Activated CD8-positive, alpha-beta T cell treated with anti-CD3 and anti-CD28 coated beads, Interleukin-2, amount 10 ng/mL, durations not matched to agents 7 days and 5 days (primary cell): ENCODE measurements around the gene MAGI3. TPM values are rescaled to one million over a fixed set of nuclear protein-coding genes. Genes with fewer than 3 reads are reported as not detected.
"Not testable (repeated sequence)": the region's sequence is repeated elsewhere in the genome, so short reads cannot be mapped to it uniquely, and the experiment has no call there.

ENCODE experiments used
- ATAC-seq: fragments of 150-1000 bp; cut with Tn5 transposase; one replicate; pipeline ENCODE4 v1.10.0; 2021; ENCODE audit warnings: moderate library complexity
- CTCF ChIA-PET: fragments of 350-600 bp; sonication (Branson Sonifier 250); formaldehyde crosslinking; loops from one replicate; lab custom pipeline; 2021; ENCODE audit warnings: antibody characterized with exemption; lab: Charles Lee
- POLR2A ChIA-PET: fragments of 350-600 bp; sonication (Branson Sonifier 250); formaldehyde crosslinking; loops from one replicate; lab custom pipeline; 2021; ENCODE audit warnings: antibody characterized with exemption; lab: Charles Lee
- DNase-seq: peaks from one replicate; pipeline ENCODE4 v3.0.0-alpha.2; 2020
- H3K27ac Mint-ChIP-seq: one replicate; pipeline ENCODE4 v1.8.0; 2021; ENCODE audit warnings: mild to moderate bottlenecking, mixed read lengths
- H3K27me3 Mint-ChIP-seq: one replicate; pipeline ENCODE4 v1.8.0; 2021; ENCODE audit warnings: low read depth, mixed read lengths
- H3K36me3 Mint-ChIP-seq: one replicate; pipeline ENCODE4 v1.8.0; 2021; ENCODE audit warnings: low read depth, mixed read lengths
- H3K4me1 Mint-ChIP-seq: one replicate; pipeline ENCODE4 v1.8.0; 2021; ENCODE audit warnings: low read depth, mixed read lengths
- H3K4me3 Mint-ChIP-seq: one replicate; pipeline ENCODE4 v1.8.0; 2021; ENCODE audit warnings: mild to moderate bottlenecking, mixed read lengths
- H3K9me3 Mint-ChIP-seq: one replicate; pipeline ENCODE4 v1.8.0; 2022; ENCODE audit warnings: mixed read lengths; ENCODE audit not compliant: insufficient read depth
- total RNA-seq, 2 experiments: library from RNA; stranded (reverse); gene quantifications; one replicate each; pipeline ENCODE4 v1.2.3, GENCODE V29; 2021

The MAGI3 gene
- total RNA-seq, 2 experiments from 2014 or later, result 6.2 to 6.4 TPM

- ChIA-PET CTCF (no interaction called here), POLR2A (no interaction called here)
- H3K36me3 Mint-ChIP-seq, result no peaks in the 10 kb centered on the region
Observed at GRCh38 chr1:113401067-113401466, 10.8 kb downstream of the MAGI3 start.

GRCh38 chr1:113401728-113402127, 11.4 kb downstream of the MAGI3 start:
- CTCF ChIA-PET, result no interaction called here

More at GRCh38 chr1:113401067-113401466, 10.8 kb downstream of the MAGI3 start:
- no peaks in the 10 kb centered on the region for H3K4me1 Mint-ChIP-seq
- ATAC-seq (no peak), DNase-seq (no peak)
- H3K27ac Mint-ChIP-seq, result no peak overlapping the region
- no peaks in the 10 kb centered on the region for H3K9me3 Mint-ChIP-seq
- H3K4me3 Mint-ChIP-seq, result no peak overlapping the region
- H3K27me3 Mint-ChIP-seq, result peaks cover 28% of the 10 kb centered on the region

GRCh38 chr1:113403065-113403464, 12.8 kb downstream of the MAGI3 start:
- ATAC-seq (no peak), DNase-seq (no peak)
- Mint-ChIP-seq H3K27me3 (peaks cover 26% of the 10 kb centered on the region), H3K4me3 (no peak overlapping the region), H3K36me3 (no peaks in the 10 kb centered on the region), H3K4me1 (peaks cover 2% of the 10 kb centered on the region), H3K27ac (no peak overlapping the region), H3K9me3 (no peaks in the 10 kb centered on the region)
- ChIA-PET POLR2A (no interaction called here), CTCF (interaction anchor here (2.0 kb wide), 1 partner anchor 11 kb away, joined by 4 read pairs; no protein-coding TSS in a partner anchor)

More at GRCh38 chr1:113401728-113402127, 11.4 kb downstream of the MAGI3 start:
- POLR2A ChIA-PET, result no interaction called here
- Mint-ChIP-seq H3K4me1 (no peaks in the 10 kb centered on the region), H3K4me3 (no peak overlapping the region), H3K27ac (no peak overlapping the region), H3K36me3 (no peaks in the 10 kb centered on the region), H3K27me3 (peaks cover 24% of the 10 kb centered on the region), H3K9me3 (no peaks in the 10 kb centered on the region)
- no peak for ATAC-seq
- DNase-seq, result no peak

- CTCF ChIA-PET, result no interaction called here
- no peaks in the 10 kb centered on the region for H3K36me3 Mint-ChIP-seq
- H3K4me1 Mint-ChIP-seq, result peaks cover 2% of the 10 kb centered on the region
- POLR2A ChIA-PET, result no interaction called here
- H3K4me3 Mint-ChIP-seq, result no peak overlapping the region
- DNase-seq, result no peak
- no peak overlapping the region for H3K27ac Mint-ChIP-seq
- peaks cover 18% of the 10 kb centered on the region for H3K27me3 Mint-ChIP-seq
- ATAC-seq, result no peak
- no peaks in the 10 kb centered on the region for H3K9me3 Mint-ChIP-seq
Observed at GRCh38 chr1:113405573-113405972, 15.3 kb downstream of the MAGI3 start.

GRCh38 chr1:113406149-113406548, 15.8 kb downstream of the MAGI3 start:
- H3K9me3 Mint-ChIP-seq, CTCF ChIA-PET, POLR2A ChIA-PET, H3K4me3 Mint-ChIP-seq, H3K36me3 Mint-ChIP-seq, ATAC-seq, DNase-seq, H3K4me1 Mint-ChIP-seq, H3K27ac Mint-ChIP-seq: not testable (repeated sequence)
- H3K27me3 Mint-ChIP-seq, result peaks cover 18% of the 10 kb centered on the region

GRCh38 chr1:113409363-113409762, 19.0 kb downstream of the MAGI3 start:
- Mint-ChIP-seq H3K27ac (no peak overlapping the region), H3K4me1 (peaks cover 2% of the 10 kb centered on the region), H3K4me3 (no peak overlapping the region), H3K27me3 (peaks cover 9% of the 10 kb centered on the region), H3K9me3 (no peaks in the 10 kb centered on the region), H3K36me3 (no peaks in the 10 kb centered on the region)
- POLR2A ChIA-PET, result no interaction called here
- CTCF ChIA-PET, result no interaction called here
- ATAC-seq, result no peak
- DNase-seq, result no peak

GRCh38 chr1:113412020-113412419, 21.7 kb downstream of the MAGI3 start:
- H3K27me3 Mint-ChIP-seq, H3K9me3 Mint-ChIP-seq, POLR2A ChIA-PET, CTCF ChIA-PET, H3K36me3 Mint-ChIP-seq, H3K27ac Mint-ChIP-seq, ATAC-seq, H3K4me3 Mint-ChIP-seq, H3K4me1 Mint-ChIP-seq, DNase-seq: not testable (repeated sequence)

GRCh38 chr1:113415310-113416070, 25.2 kb downstream of the MAGI3 start:
- no peaks in the 10 kb centered on the region for H3K36me3 Mint-ChIP-seq
- no peak overlapping the region for H3K27ac Mint-ChIP-seq
- CTCF ChIA-PET, result no interaction called here

GRCh38 chr1:113416071-113416470, 25.8 kb downstream of the MAGI3 start:
- H3K27ac Mint-ChIP-seq, H3K4me1 Mint-ChIP-seq, H3K4me3 Mint-ChIP-seq, DNase-seq, POLR2A ChIA-PET, CTCF ChIA-PET, H3K27me3 Mint-ChIP-seq, H3K36me3 Mint-ChIP-seq, ATAC-seq, H3K9me3 Mint-ChIP-seq: not testable (repeated sequence)

More at GRCh38 chr1:113415310-113416070, 25.2 kb downstream of the MAGI3 start:
- Mint-ChIP-seq H3K9me3 (no peaks in the 10 kb centered on the region), H3K4me3 (no peak overlapping the region), H3K27me3 (peaks cover 5% of the 10 kb centered on the region), H3K4me1 (no peaks in the 10 kb centered on the region)
- POLR2A ChIA-PET, result no interaction called here
- no peak for DNase-seq
- ATAC-seq, result peak; percentile 77

- Mint-ChIP-seq H3K27me3 (peaks cover 5% of the 10 kb centered on the region), H3K36me3 (no peaks in the 10 kb centered on the region), H3K4me3 (no peak overlapping the region), H3K27ac (no peak overlapping the region), H3K9me3 (no peaks in the 10 kb centered on the region), H3K4me1 (no peaks in the 10 kb centered on the region)
- CTCF ChIA-PET, result no interaction called here
- DNase-seq (no peak), ATAC-seq (no peak)
- POLR2A ChIA-PET, result no interaction called here
Observed at GRCh38 chr1:113416496-113416895, 26.2 kb downstream of the MAGI3 start.

- CTCF ChIA-PET, result no interaction called here
- no peaks in the 10 kb centered on the region for H3K9me3 Mint-ChIP-seq
- ATAC-seq (no peak), DNase-seq (no peak)
- no peak overlapping the region for H3K27ac Mint-ChIP-seq
- H3K4me3 Mint-ChIP-seq, result no peak overlapping the region
- H3K36me3 Mint-ChIP-seq, result no peaks in the 10 kb centered on the region
- peaks cover 5% of the 10 kb centered on the region for H3K27me3 Mint-ChIP-seq
- POLR2A ChIA-PET, result no interaction called here
- no peaks in the 10 kb centered on the region for H3K4me1 Mint-ChIP-seq
Observed at GRCh38 chr1:113422315-113423068, 32.2 kb downstream of the MAGI3 start.

- Mint-ChIP-seq H3K4me1 (no peaks in the 10 kb centered on the region), H3K36me3 (no peaks in the 10 kb centered on the region), H3K9me3 (no peaks in the 10 kb centered on the region), H3K4me3 (no peak overlapping the region), H3K27ac (no peak overlapping the region), H3K27me3 (peaks cover 2% of the 10 kb centered on the region)
- DNase-seq (no peak), ATAC-seq (no peak)
- ChIA-PET POLR2A (no interaction called here), CTCF (no interaction called here)
Observed at GRCh38 chr1:113423826-113424225, 33.5 kb downstream of the MAGI3 start.
